GM23338 (cell line): ENCODE results near the gene CXCL8. TPM values are rescaled to one million over a fixed set of nuclear protein-coding genes. Genes with fewer than 3 reads are reported as not detected.

Source experiments
- ATAC-seq: fragments of 200-7000 bp; cut with Tn5 transposase; 3 replicates; pipeline ENCODE4 v1.9.1; 2020
- DNase-seq: peaks from one replicate; pipeline ENCODE4 v3.0.0-alpha.2; 2015; ENCODE audit warnings: low spot score
- H2AFZ ChIP-seq: fragments of 200-600 bp; sonication (generic); 2 replicates; pipeline ENCODE4 v1.8.0; 2016; ENCODE audit warnings: antibody characterized with exemption, mild to moderate bottlenecking, moderate library complexity
- H3F3A ChIP-seq: fragments of 200-600 bp; sonication (generic); replicated peaks from 2 replicates; pipeline ENCODE4 v1.8.0; 2017; ENCODE audit warnings: antibody characterized with exemption, mixed run types, low read depth
- H3K27ac ChIP-seq: fragments of 200-600 bp; sonication (generic); 2 replicates; pipeline ENCODE4 v1.6.1; 2016; ENCODE audit warnings: low read depth
- H3K27me3 ChIP-seq: fragments of 200-600 bp; sonication (generic); 2 replicates; pipeline ENCODE4 v1.8.0; 2016; ENCODE audit warnings: mild to moderate bottlenecking, mixed run types, moderate library complexity; ENCODE audit not compliant: insufficient read depth
- H3K36me3 ChIP-seq: fragments of 200-600 bp; sonication (generic); 2 replicates; pipeline ENCODE4 v1.8.0; 2016; ENCODE audit warnings: mild to moderate bottlenecking; ENCODE audit not compliant: insufficient read depth
- H3K4me1 ChIP-seq: fragments of 200-600 bp; sonication (generic); 2 replicates; pipeline ENCODE4 v1.8.0; 2016; ENCODE audit warnings: mild to moderate bottlenecking, moderate library complexity; ENCODE audit not compliant: insufficient read depth
- H3K4me2 ChIP-seq: fragments of 200-600 bp; sonication (generic); 2 replicates; pipeline ENCODE4 v1.7.1; 2017; ENCODE audit warnings: mixed run types
- H3K4me3 ChIP-seq: fragments of 200-600 bp; sonication (generic); 2 replicates; pipeline ENCODE4 v1.6.1; 2016; ENCODE audit warnings: mixed run types
- H3K79me2 ChIP-seq: fragments of 200-600 bp; sonication (generic); replicated peaks from 2 replicates; pipeline ENCODE4 v1.8.0; 2017; ENCODE audit warnings: mild to moderate bottlenecking; ENCODE audit not compliant: insufficient read depth
- H3K9me2 ChIP-seq: fragments of 200-600 bp; sonication (generic); 2 replicates; pipeline ENCODE4 v1.8.0; 2017; ENCODE audit not compliant: insufficient read depth
- H4K20me1 ChIP-seq: fragments of 200-600 bp; sonication (generic); replicated peaks from 2 replicates; pipeline ENCODE4 v1.8.0; 2017; ENCODE audit warnings: mild to moderate bottlenecking; ENCODE audit not compliant: insufficient read depth
- H3K27ac Mint-ChIP-seq: 2 replicates; pipeline ENCODE4 v1.8.0; 2020; ENCODE audit warnings: inconsistent platforms, mild to moderate bottlenecking, moderate library complexity, mixed read lengths
- H3K27me3 Mint-ChIP-seq: 3 replicates; pipeline ENCODE4 v1.8.0; 2022; ENCODE audit warnings: low read depth, mild to moderate bottlenecking, moderate library complexity, mixed read lengths, inconsistent platforms; ENCODE audit not compliant: insufficient read depth, poor library complexity
- H3K36me3 Mint-ChIP-seq: 3 replicates; pipeline ENCODE4 v1.8.0; 2021; ENCODE audit warnings: low read depth, mild to moderate bottlenecking, inconsistent platforms, moderate library complexity, mixed read lengths
- H3K4me1 Mint-ChIP-seq: 3 replicates; pipeline ENCODE4 v1.8.0; 2020; ENCODE audit warnings: mild to moderate bottlenecking, inconsistent platforms, mixed read lengths
- H3K4me3 Mint-ChIP-seq: 3 replicates; pipeline ENCODE4 v1.8.0; 2021; ENCODE audit warnings: moderate library complexity, mild to moderate bottlenecking, inconsistent platforms, mixed read lengths
- H3K9me3 Mint-ChIP-seq: 3 replicates; pipeline ENCODE4 v1.8.0; 2020; ENCODE audit warnings: moderate library complexity, mild to moderate bottlenecking, inconsistent platforms, mixed read lengths
- CTCF ChIP-seq, 2 experiments: fragments of 200-600 bp in 1 of 2; sonication (generic) in 1 of 2; conservative IDR thresholded peaks; 2 replicates each; pipeline versions ENCODE4 v1.5.1 to v1.6.1; 2016 to 2017; ENCODE audit warnings: antibody characterized with exemption in 2 of 2, low read depth in 2 of 2, mild to moderate bottlenecking in 2 of 2, moderate library complexity in 1 of 2
- ETS1 ChIP-seq: IDR thresholded peaks from 2 replicates; pipeline ENCODE4 v1.6.1; 2016; ENCODE audit warnings: antibody characterized with exemption
- EZH2 ChIP-seq: fragments of 200-600 bp; sonication (generic); IDR thresholded peaks from one replicate; pipeline ENCODE4 v1.8.0; 2017; ENCODE audit warnings: antibody characterized with exemption, mild to moderate bottlenecking, low read depth; ENCODE audit not compliant: unreplicated experiment
- EZH2phosphoT487 ChIP-seq: fragments of 200-600 bp; sonication (generic); IDR thresholded peaks from one replicate; pipeline ENCODE4 v1.8.1; 2018; ENCODE audit warnings: antibody characterized with exemption; ENCODE audit not compliant: unreplicated experiment
- JUNB ChIP-seq: IDR thresholded peaks from one replicate; pipeline ENCODE4 v1.6.1; 2016; ENCODE audit warnings: antibody characterized with exemption; ENCODE audit not compliant: unreplicated experiment
- NANOG ChIP-seq: IDR thresholded peaks from 2 replicates; pipeline ENCODE4 v1.6.1; 2016; ENCODE audit warnings: antibody characterized with exemption, borderline replicate concordance
- POLR2AphosphoS5 ChIP-seq: IDR thresholded peaks from 2 replicates; pipeline ENCODE4 v1.6.1; 2016; ENCODE audit warnings: antibody characterized with exemption, low read depth
- REST ChIP-seq: IDR thresholded peaks from one replicate; pipeline ENCODE4 v1.6.1; 2018; ENCODE audit warnings: antibody characterized with exemption; ENCODE audit not compliant: unreplicated experiment
- ZNF114 ChIP-seq: fragments of 250-450 bp; sonication (Bioruptor Pico); IDR thresholded peaks from 2 replicates; pipeline ENCODE4 v1.5.0; 2020; ENCODE audit warnings: mild to moderate bottlenecking, moderate library complexity
- ZNF331 ChIP-seq: fragments of 250-450 bp; sonication (Bioruptor Pico); IDR thresholded peaks from 2 replicates; pipeline ENCODE4 v1.5.0; 2020; ENCODE audit warnings: low read depth, mild to moderate bottlenecking, moderate library complexity
- polyA plus RNA-seq: library from polyadenylated mRNA; unstranded; fragments of >200 nt; fragmentation: Nextera tagmentation; extraction: Ambion mirVana; gene quantifications from 2 replicates; pipeline ENCODE4 v1.2.1, GENCODE V29; 2016
- total RNA-seq: library from RNA; depleted of rRNA; stranded (reverse); fragments of >200 nt; shearing (Covaris generic); gene quantifications from 2 replicates; pipeline ENCODE4 v1.2.3, GENCODE V29; 2014

Gene CXCL8
- total and polyA plus RNA-seq, 2 experiments from 2014 or later: 0.11 TPM; not detected in 1

DNA sequence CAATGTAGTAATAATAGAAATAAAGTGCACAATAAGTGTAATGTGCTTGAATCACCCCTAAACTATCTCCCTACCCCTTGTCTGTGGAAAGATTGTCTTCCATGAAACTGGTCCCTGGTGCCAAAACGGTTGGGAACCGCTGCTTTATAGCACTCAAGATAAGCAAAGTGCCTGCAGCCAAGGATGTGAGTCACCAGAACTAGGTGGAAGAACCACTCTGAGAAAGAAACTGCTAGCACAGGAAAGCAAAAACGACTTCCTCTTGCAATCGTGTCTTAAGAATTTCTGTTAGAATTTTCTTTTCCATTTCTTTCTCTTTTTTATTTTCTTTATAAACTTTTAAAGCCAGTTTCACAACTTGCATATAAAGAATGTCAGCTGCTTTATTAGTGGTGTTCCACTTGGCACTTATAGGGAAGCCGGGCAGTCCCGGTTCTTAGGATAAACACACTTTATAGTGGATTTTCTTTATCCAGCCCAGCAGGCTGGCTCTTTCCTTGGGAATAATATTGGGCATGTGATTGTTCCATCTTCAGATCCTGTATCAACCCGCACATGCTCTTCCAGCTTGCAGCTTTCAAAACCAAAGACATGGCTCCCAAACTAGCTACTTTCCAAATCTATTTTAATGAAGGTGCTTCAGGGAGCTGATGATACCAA, 32.3 kb upstream of the CXCL8 start (continued):
- TF ChIP-seq CTCF (conservative IDR thresholded peaks at IDR 0.05; ENCODE audit: low read depth in 2 of 2) (no peak), JUNB (no peak), NANOG (no peak), ZNF114 (CRISPR knock-in tag) (no peak)

- Histone ChIP-seq H3K4me3 (no peak overlapping the region), H2AFZ (no peak overlapping the region)
- no peaks in the 10 kb centered on the region for H3K27me3 Mint-ChIP-seq
- TF ChIP-seq EZH2 (no peak), ZNF331 (no peak), NANOG (no peak), EZH2phosphoT487 (no peak), JUNB (no peak), ETS1 (no peak), POLR2AphosphoS5 (no peak), CTCF (conservative IDR thresholded peaks at IDR 0.05; ENCODE audit: low read depth in 2 of 2) (no peak), REST (no peak)
Observed at GRCh38 chr4:73709451-73710033, 30.8 kb upstream of the CXCL8 start.

More at GRCh38 chr4:73709451-73710033, 30.8 kb upstream of the CXCL8 start:
- no peaks in the 10 kb centered on the region for H3K27me3 ChIP-seq
- Mint-ChIP-seq H3K36me3 (no peaks in the 10 kb centered on the region), H3K27ac (no peak overlapping the region), H3K4me3 (no peak overlapping the region), H3K4me1 (peaks cover 22% of the 10 kb centered on the region), H3K9me3 (no peaks in the 10 kb centered on the region)
- H3K4me1 ChIP-seq: peaks cover 11% of the 10 kb centered on the region
- peaks cover 14% of the 10 kb centered on the region for H3K9me2 ChIP-seq
- H3K79me2 ChIP-seq: no peaks in the 10 kb centered on the region
- DNase-seq (no peak), ATAC-seq (no peak)
- H3K27ac ChIP-seq: no peak overlapping the region
- no peaks in the 10 kb centered on the region for H4K20me1 ChIP-seq
- no peak overlapping the region for H3K4me2 ChIP-seq
- H3F3A ChIP-seq: no peaks in the 10 kb centered on the region
- H3K36me3 ChIP-seq: no peaks in the 10 kb centered on the region
